GM23338 (cell line): ENCODE results near the gene ILF2. TPM values are rescaled to one million over a fixed set of nuclear protein-coding genes. Genes with fewer than 3 reads are reported as not detected.

ENCODE experiments used
- ATAC-seq: fragments of 200-7000 bp; cut with Tn5 transposase; 3 replicates; pipeline ENCODE4 v1.9.1; 2020
- DNase-seq: peaks from one replicate; pipeline ENCODE4 v3.0.0-alpha.2; 2015; ENCODE audit warnings: low spot score
- H2AFZ ChIP-seq: fragments of 200-600 bp; sonication (generic); 2 replicates; pipeline ENCODE4 v1.8.0; 2016; ENCODE audit warnings: antibody characterized with exemption, mild to moderate bottlenecking, moderate library complexity
- H3F3A ChIP-seq: fragments of 200-600 bp; sonication (generic); replicated peaks from 2 replicates; pipeline ENCODE4 v1.8.0; 2017; ENCODE audit warnings: antibody characterized with exemption, mixed run types, low read depth
- H3K27ac ChIP-seq: fragments of 200-600 bp; sonication (generic); 2 replicates; pipeline ENCODE4 v1.6.1; 2016; ENCODE audit warnings: low read depth
- H3K27me3 ChIP-seq: fragments of 200-600 bp; sonication (generic); 2 replicates; pipeline ENCODE4 v1.8.0; 2016; ENCODE audit warnings: mild to moderate bottlenecking, mixed run types, moderate library complexity; ENCODE audit not compliant: insufficient read depth
- H3K36me3 ChIP-seq: fragments of 200-600 bp; sonication (generic); 2 replicates; pipeline ENCODE4 v1.8.0; 2016; ENCODE audit warnings: mild to moderate bottlenecking; ENCODE audit not compliant: insufficient read depth
- H3K4me1 ChIP-seq: fragments of 200-600 bp; sonication (generic); 2 replicates; pipeline ENCODE4 v1.8.0; 2016; ENCODE audit warnings: mild to moderate bottlenecking, moderate library complexity; ENCODE audit not compliant: insufficient read depth
- H3K4me2 ChIP-seq: fragments of 200-600 bp; sonication (generic); 2 replicates; pipeline ENCODE4 v1.7.1; 2017; ENCODE audit warnings: mixed run types
- H3K4me3 ChIP-seq: fragments of 200-600 bp; sonication (generic); 2 replicates; pipeline ENCODE4 v1.6.1; 2016; ENCODE audit warnings: mixed run types
- H3K79me2 ChIP-seq: fragments of 200-600 bp; sonication (generic); replicated peaks from 2 replicates; pipeline ENCODE4 v1.8.0; 2017; ENCODE audit warnings: mild to moderate bottlenecking; ENCODE audit not compliant: insufficient read depth
- H3K9me2 ChIP-seq: fragments of 200-600 bp; sonication (generic); 2 replicates; pipeline ENCODE4 v1.8.0; 2017; ENCODE audit not compliant: insufficient read depth
- H4K20me1 ChIP-seq: fragments of 200-600 bp; sonication (generic); replicated peaks from 2 replicates; pipeline ENCODE4 v1.8.0; 2017; ENCODE audit warnings: mild to moderate bottlenecking; ENCODE audit not compliant: insufficient read depth
- H3K27ac Mint-ChIP-seq: 2 replicates; pipeline ENCODE4 v1.8.0; 2020; ENCODE audit warnings: inconsistent platforms, mild to moderate bottlenecking, moderate library complexity, mixed read lengths
- H3K27me3 Mint-ChIP-seq: 3 replicates; pipeline ENCODE4 v1.8.0; 2022; ENCODE audit warnings: low read depth, mild to moderate bottlenecking, moderate library complexity, mixed read lengths, inconsistent platforms; ENCODE audit not compliant: insufficient read depth, poor library complexity
- H3K36me3 Mint-ChIP-seq: 3 replicates; pipeline ENCODE4 v1.8.0; 2021; ENCODE audit warnings: low read depth, mild to moderate bottlenecking, inconsistent platforms, moderate library complexity, mixed read lengths
- H3K4me1 Mint-ChIP-seq: 3 replicates; pipeline ENCODE4 v1.8.0; 2020; ENCODE audit warnings: mild to moderate bottlenecking, inconsistent platforms, mixed read lengths
- H3K4me3 Mint-ChIP-seq: 3 replicates; pipeline ENCODE4 v1.8.0; 2021; ENCODE audit warnings: moderate library complexity, mild to moderate bottlenecking, inconsistent platforms, mixed read lengths
- H3K9me3 Mint-ChIP-seq: 3 replicates; pipeline ENCODE4 v1.8.0; 2020; ENCODE audit warnings: moderate library complexity, mild to moderate bottlenecking, inconsistent platforms, mixed read lengths
- CREB1 ChIP-seq: fragments of 250-450 bp; sonication (Bioruptor Pico); IDR thresholded peaks from 2 replicates; pipeline ENCODE4 v1.5.0; 2020; ENCODE audit warnings: low read depth, mild to moderate bottlenecking, moderate library complexity
- ETS1 ChIP-seq: IDR thresholded peaks from 2 replicates; pipeline ENCODE4 v1.6.1; 2016; ENCODE audit warnings: antibody characterized with exemption
- EZH2 ChIP-seq: fragments of 200-600 bp; sonication (generic); IDR thresholded peaks from one replicate; pipeline ENCODE4 v1.8.0; 2017; ENCODE audit warnings: antibody characterized with exemption, mild to moderate bottlenecking, low read depth; ENCODE audit not compliant: unreplicated experiment
- EZH2phosphoT487 ChIP-seq: fragments of 200-600 bp; sonication (generic); IDR thresholded peaks from one replicate; pipeline ENCODE4 v1.8.1; 2018; ENCODE audit warnings: antibody characterized with exemption; ENCODE audit not compliant: unreplicated experiment
- JUNB ChIP-seq: IDR thresholded peaks from one replicate; pipeline ENCODE4 v1.6.1; 2016; ENCODE audit warnings: antibody characterized with exemption; ENCODE audit not compliant: unreplicated experiment
- NANOG ChIP-seq: IDR thresholded peaks from 2 replicates; pipeline ENCODE4 v1.6.1; 2016; ENCODE audit warnings: antibody characterized with exemption, borderline replicate concordance
- POLR2AphosphoS5 ChIP-seq: IDR thresholded peaks from 2 replicates; pipeline ENCODE4 v1.6.1; 2016; ENCODE audit warnings: antibody characterized with exemption, low read depth
- REST ChIP-seq: IDR thresholded peaks from one replicate; pipeline ENCODE4 v1.6.1; 2018; ENCODE audit warnings: antibody characterized with exemption; ENCODE audit not compliant: unreplicated experiment
- STAT1 ChIP-seq: IDR thresholded peaks from one replicate; pipeline ENCODE4 v1.6.1; 2016; ENCODE audit warnings: antibody characterized with exemption; ENCODE audit not compliant: unreplicated experiment
- ZNF114 ChIP-seq: fragments of 250-450 bp; sonication (Bioruptor Pico); IDR thresholded peaks from 2 replicates; pipeline ENCODE4 v1.5.0; 2020; ENCODE audit warnings: mild to moderate bottlenecking, moderate library complexity
- ZNF331 ChIP-seq: fragments of 250-450 bp; sonication (Bioruptor Pico); IDR thresholded peaks from 2 replicates; pipeline ENCODE4 v1.5.0; 2020; ENCODE audit warnings: low read depth, mild to moderate bottlenecking, moderate library complexity
- polyA plus RNA-seq: library from polyadenylated mRNA; unstranded; fragments of >200 nt; fragmentation: Nextera tagmentation; extraction: Ambion mirVana; gene quantifications from 2 replicates; pipeline ENCODE4 v1.2.1, GENCODE V29; 2016
- total RNA-seq: library from RNA; depleted of rRNA; stranded (reverse); fragments of >200 nt; shearing (Covaris generic); gene quantifications from 2 replicates; pipeline ENCODE4 v1.2.3, GENCODE V29; 2014
- TF ChIP-seq, protein P1 (sequence below): fragments of 250-450 bp; sonication (Bioruptor Pico); IDR thresholded peaks from 2 replicates; pipeline ENCODE4 v1.5.0; 2020; ENCODE audit warnings: mild to moderate bottlenecking, moderate library complexity
- TF ChIP-seq, protein P2 (sequence below), 2 experiments: fragments of 200-600 bp in 1 of 2; sonication (generic) in 1 of 2; conservative IDR thresholded peaks; 2 replicates each; pipeline versions ENCODE4 v1.5.1 to v1.6.1; 2016 to 2017; ENCODE audit warnings: antibody characterized with exemption in 2 of 2, low read depth in 2 of 2, mild to moderate bottlenecking in 2 of 2, moderate library complexity in 1 of 2

The ILF2 gene
- total and polyA plus RNA-seq, 2 experiments from 2014 or later = 214 to 337 TPM

- Histone ChIP-seq H3K79me2 (no peaks in the 10 kb centered on the region), H4K20me1 (no peaks in the 10 kb centered on the region), H3K4me2 (no peak overlapping the region), H3K36me3 (no peaks in the 10 kb centered on the region), H3K27ac (no peak overlapping the region), H3K9me2 (no peaks in the 10 kb centered on the region), H3K4me3 (no peak overlapping the region), H3K4me1 (no peaks in the 10 kb centered on the region), H2AFZ (no peak overlapping the region), H3K27me3 (no peaks in the 10 kb centered on the region), H3F3A (no peaks in the 10 kb centered on the region)
- peak overlapping the region; percentile 49 for H3K27ac Mint-ChIP-seq
- H3K27me3 Mint-ChIP-seq = peaks cover 16% of the 10 kb centered on the region
- ATAC-seq (no peak), DNase-seq (no peak)
- no peaks in the 10 kb centered on the region; the same call in 2 of the 3 replicates for H3K9me3 Mint-ChIP-seq
- H3K36me3 Mint-ChIP-seq = peaks cover 56% of the 10 kb centered on the region
- TF ChIP-seq ZNF331 (CRISPR knock-in tag) (no peak), ZNF114 (CRISPR knock-in tag) (no peak), EZH2phosphoT487 (no peak), NANOG (no peak), CREB1 (CRISPR knock-in tag) (no peak), JUNB (no peak), REST (no peak), STAT1 (no peak), ETS1 (no peak), EZH2 (no peak), POLR2AphosphoS5 (no peak)
- TF ChIP-seq, protein P1, sequence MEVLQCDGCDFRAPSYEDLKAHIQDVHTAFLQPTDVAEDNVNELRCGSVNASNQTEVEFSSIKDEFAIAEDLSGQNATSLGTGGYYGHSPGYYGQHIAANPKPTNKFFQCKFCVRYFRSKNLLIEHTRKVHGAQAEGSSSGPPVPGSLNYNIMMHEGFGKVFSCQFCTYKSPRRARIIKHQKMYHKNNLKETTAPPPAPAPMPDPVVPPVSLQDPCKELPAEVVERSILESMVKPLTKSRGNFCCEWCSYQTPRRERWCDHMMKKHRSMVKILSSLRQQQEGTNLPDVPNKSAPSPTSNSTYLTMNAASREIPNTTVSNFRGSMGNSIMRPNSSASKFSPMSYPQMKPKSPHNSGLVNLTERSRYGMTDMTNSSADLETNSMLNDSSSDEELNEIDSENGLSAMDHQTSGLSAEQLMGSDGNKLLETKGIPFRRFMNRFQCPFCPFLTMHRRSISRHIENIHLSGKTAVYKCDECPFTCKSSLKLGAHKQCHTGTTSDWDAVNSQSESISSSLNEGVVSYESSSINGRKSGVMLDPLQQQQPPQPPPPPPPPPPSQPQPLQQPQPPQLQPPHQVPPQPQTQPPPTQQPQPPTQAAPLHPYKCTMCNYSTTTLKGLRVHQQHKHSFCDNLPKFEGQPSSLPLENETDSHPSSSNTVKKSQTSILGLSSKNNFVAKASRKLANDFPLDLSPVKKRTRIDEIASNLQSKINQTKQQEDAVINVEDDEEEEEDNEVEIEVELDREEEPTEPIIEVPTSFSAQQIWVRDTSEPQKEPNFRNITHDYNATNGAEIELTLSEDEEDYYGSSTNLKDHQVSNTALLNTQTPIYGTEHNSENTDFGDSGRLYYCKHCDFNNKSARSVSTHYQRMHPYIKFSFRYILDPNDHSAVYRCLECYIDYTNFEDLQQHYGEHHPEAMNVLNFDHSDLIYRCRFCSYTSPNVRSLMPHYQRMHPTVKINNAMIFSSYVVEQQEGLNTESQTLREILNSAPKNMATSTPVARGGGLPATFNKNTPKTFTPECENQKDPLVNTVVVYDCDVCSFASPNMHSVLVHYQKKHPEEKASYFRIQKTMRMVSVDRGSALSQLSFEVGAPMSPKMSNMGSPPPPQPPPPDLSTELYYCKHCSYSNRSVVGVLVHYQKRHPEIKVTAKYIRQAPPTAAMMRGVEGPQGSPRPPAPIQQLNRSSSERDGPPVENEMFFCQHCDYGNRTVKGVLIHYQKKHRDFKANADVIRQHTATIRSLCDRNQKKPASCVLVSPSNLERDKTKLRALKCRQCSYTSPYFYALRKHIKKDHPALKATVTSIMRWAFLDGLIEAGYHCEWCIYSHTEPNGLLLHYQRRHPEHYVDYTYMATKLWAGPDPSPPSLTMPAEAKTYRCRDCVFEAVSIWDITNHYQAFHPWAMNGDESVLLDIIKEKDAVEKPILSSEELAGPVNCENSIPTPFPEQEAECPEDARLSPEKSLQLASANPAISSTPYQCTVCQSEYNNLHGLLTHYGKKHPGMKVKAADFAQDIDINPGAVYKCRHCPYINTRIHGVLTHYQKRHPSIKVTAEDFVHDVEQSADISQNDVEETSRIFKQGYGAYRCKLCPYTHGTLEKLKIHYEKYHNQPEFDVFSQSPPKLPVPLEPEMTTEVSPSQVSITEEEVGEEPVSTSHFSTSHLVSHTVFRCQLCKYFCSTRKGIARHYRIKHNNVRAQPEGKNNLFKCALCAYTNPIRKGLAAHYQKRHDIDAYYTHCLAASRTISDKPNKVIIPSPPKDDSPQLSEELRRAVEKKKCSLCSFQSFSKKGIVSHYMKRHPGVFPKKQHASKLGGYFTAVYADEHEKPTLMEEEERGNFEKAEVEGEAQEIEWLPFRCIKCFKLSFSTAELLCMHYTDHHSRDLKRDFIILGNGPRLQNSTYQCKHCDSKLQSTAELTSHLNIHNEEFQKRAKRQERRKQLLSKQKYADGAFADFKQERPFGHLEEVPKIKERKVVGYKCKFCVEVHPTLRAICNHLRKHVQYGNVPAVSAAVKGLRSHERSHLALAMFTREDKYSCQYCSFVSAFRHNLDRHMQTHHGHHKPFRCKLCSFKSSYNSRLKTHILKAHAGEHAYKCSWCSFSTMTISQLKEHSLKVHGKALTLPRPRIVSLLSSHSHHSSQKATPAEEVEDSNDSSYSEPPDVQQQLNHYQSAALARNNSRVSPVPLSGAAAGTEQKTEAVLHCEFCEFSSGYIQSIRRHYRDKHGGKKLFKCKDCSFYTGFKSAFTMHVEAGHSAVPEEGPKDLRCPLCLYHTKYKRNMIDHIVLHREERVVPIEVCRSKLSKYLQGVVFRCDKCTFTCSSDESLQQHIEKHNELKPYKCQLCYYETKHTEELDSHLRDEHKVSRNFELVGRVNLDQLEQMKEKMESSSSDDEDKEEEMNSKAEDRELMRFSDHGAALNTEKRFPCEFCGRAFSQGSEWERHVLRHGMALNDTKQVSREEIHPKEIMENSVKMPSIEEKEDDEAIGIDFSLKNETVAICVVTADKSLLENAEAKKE (CRISPR knock-in tag) = no peak
- TF ChIP-seq, protein P2, sequence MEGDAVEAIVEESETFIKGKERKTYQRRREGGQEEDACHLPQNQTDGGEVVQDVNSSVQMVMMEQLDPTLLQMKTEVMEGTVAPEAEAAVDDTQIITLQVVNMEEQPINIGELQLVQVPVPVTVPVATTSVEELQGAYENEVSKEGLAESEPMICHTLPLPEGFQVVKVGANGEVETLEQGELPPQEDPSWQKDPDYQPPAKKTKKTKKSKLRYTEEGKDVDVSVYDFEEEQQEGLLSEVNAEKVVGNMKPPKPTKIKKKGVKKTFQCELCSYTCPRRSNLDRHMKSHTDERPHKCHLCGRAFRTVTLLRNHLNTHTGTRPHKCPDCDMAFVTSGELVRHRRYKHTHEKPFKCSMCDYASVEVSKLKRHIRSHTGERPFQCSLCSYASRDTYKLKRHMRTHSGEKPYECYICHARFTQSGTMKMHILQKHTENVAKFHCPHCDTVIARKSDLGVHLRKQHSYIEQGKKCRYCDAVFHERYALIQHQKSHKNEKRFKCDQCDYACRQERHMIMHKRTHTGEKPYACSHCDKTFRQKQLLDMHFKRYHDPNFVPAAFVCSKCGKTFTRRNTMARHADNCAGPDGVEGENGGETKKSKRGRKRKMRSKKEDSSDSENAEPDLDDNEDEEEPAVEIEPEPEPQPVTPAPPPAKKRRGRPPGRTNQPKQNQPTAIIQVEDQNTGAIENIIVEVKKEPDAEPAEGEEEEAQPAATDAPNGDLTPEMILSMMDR (conservative IDR thresholded peaks at IDR 0.05; ENCODE audit: low read depth in 2 of 2) = no peak
- peaks cover 7% of the 10 kb centered on the region; the same call in 2 of the 3 replicates for H3K4me1 Mint-ChIP-seq
- no peak overlapping the region; the same call in 2 of the 3 replicates for H3K4me3 Mint-ChIP-seq
Measured at GRCh38 chr1:153688276-153688675, 17.5 kb upstream of the ILF2 start.
